ENCODE measurements around the gene ZNF281. TPM values are rescaled to one million over a fixed set of nuclear protein-coding genes. Genes with fewer than 3 reads are reported as not detected.

ZNF281 gene
- total RNA-seq, 1 experiment from 2014 or later: 47.7 TPM

Other genes starting within 250 kb of the ZNF281 start
- 20.0 to 24.4 TPM (median 20.7 TPM) in 3 replicates for gene KIF14, start 210.7 kb upstream of the ZNF281 start, total RNA-seq (2021)